Loucy (cell line): ENCODE results near the gene ACSL5.

Experiments used
- H2AFZ ChIP-seq: fragments of 200-600 bp; sonication (generic); 2 replicates; pipeline ENCODE4 v1.6.0; 2016; ENCODE audit warnings: antibody characterized with exemption, mild to moderate bottlenecking, low read length, moderate library complexity
- H3F3A ChIP-seq: fragments of 200-600 bp; 2 replicates; pipeline ENCODE4 v1.6.0; 2016; ENCODE audit warnings: antibody characterized with exemption, low read depth, mild to moderate bottlenecking
- H3K27me3 ChIP-seq: fragments of 200-600 bp; sonication (generic); 2 replicates; pipeline ENCODE4 v1.6.1; 2014; ENCODE audit warnings: low read length, mild to moderate bottlenecking; ENCODE audit not compliant: insufficient read depth, poor library complexity, severe bottlenecking
- H3K36me3 ChIP-seq: fragments of 200-600 bp; sonication (generic); 2 replicates; pipeline ENCODE4 v1.6.1; 2016; ENCODE audit warnings: low read length; ENCODE audit not compliant: insufficient read depth
- H3K4me1 ChIP-seq: fragments of 200-600 bp; sonication (generic); 2 replicates; pipeline ENCODE4 v1.5.1; 2014; ENCODE audit warnings: low read length, mild to moderate bottlenecking; ENCODE audit not compliant: insufficient read depth, poor library complexity, severe bottlenecking
- H3K4me2 ChIP-seq: fragments of 200-600 bp; sonication (generic); 2 replicates; pipeline ENCODE4 v1.6.0; 2014; ENCODE audit warnings: antibody characterized with exemption, low read length, low read depth, mild to moderate bottlenecking; ENCODE audit not compliant: poor library complexity, severe bottlenecking
- H3K4me3 ChIP-seq: fragments of 200-600 bp; sonication (generic); 2 replicates; pipeline ENCODE4 v1.5.1; 2014; ENCODE audit warnings: low read length, mild to moderate bottlenecking, mixed read lengths; ENCODE audit not compliant: poor library complexity, severe bottlenecking
- H3K79me2 ChIP-seq: fragments of 200-600 bp; sonication (generic); 2 replicates; pipeline ENCODE4 v1.6.1; 2014; ENCODE audit warnings: low read length; ENCODE audit not compliant: insufficient read depth
- H3K9ac ChIP-seq: fragments of 200-600 bp; sonication (generic); 2 replicates; pipeline ENCODE4 v1.6.0; 2014; ENCODE audit warnings: mild to moderate bottlenecking, low read depth, low read length, moderate library complexity; ENCODE audit not compliant: poor library complexity, severe bottlenecking
- H3K9me2 ChIP-seq: fragments of 200-600 bp; sonication (generic); replicated peaks from 2 replicates; pipeline ENCODE4 v1.6.1; 2016; ENCODE audit warnings: low read depth, low read length, mixed read lengths
- H3K9me3 ChIP-seq: fragments of 200-600 bp; sonication (generic); 2 replicates; pipeline ENCODE4 v1.6.1; 2014; ENCODE audit warnings: mild to moderate bottlenecking, antibody characterized with exemption, low read length, low read depth; ENCODE audit not compliant: insufficient read depth
- H4K20me1 ChIP-seq: fragments of 200-600 bp; sonication (generic); 2 replicates; pipeline ENCODE4 v1.6.0; 2014; ENCODE audit warnings: antibody characterized with exemption, low read length, mild to moderate bottlenecking; ENCODE audit not compliant: insufficient read depth, poor library complexity, severe bottlenecking
- CTCF ChIP-seq: fragments of 200-600 bp; sonication (generic); conservative IDR thresholded peaks from 2 replicates; pipeline ENCODE4 v1.5.1; 2014; ENCODE audit warnings: mild to moderate bottlenecking, antibody characterized with exemption, low read length
- EZH2phosphoT487 ChIP-seq: fragments of 200-600 bp; IDR thresholded peaks from 2 replicates; pipeline ENCODE4 v1.6.1; 2018; ENCODE audit warnings: antibody characterized with exemption, mild to moderate bottlenecking, moderate library complexity, borderline replicate concordance

Gene ACSL5

GRCh38 chr10:112409299-112409698 is 35.4 kb downstream of the ACSL5 start:
- TF ChIP-seq EZH2phosphoT487 (no peak), CTCF (no peak)
- Histone ChIP-seq H4K20me1 (no peaks in the 10 kb centered on the region), H3K36me3 (peaks cover 38% of the 10 kb centered on the region; the same call in 1 of the 2 replicates), H3K9me3 (no peaks in the 10 kb centered on the region), H3F3A (no peaks in the 10 kb centered on the region), H3K79me2 (no peaks in the 10 kb centered on the region), H3K4me1 (no peaks in the 10 kb centered on the region), H3K4me2 (no peak overlapping the region), H3K4me3 (no peak overlapping the region), H3K27me3 (no peaks in the 10 kb centered on the region), H3K9ac (no peak overlapping the region), H3K9me2 (no peaks in the 10 kb centered on the region), H2AFZ (no peak overlapping the region)

GRCh38 chr10:112409755-112410154 is 35.8 kb downstream of the ACSL5 start:
- no peaks in the 10 kb centered on the region for H3F3A ChIP-seq
- H3K4me1 ChIP-seq: no peaks in the 10 kb centered on the region
- H3K4me3 ChIP-seq: no peak overlapping the region
- H3K27me3 ChIP-seq: no peaks in the 10 kb centered on the region
- no peak overlapping the region for H3K9ac ChIP-seq
- no peaks in the 10 kb centered on the region for H3K9me3 ChIP-seq
- H3K4me2 ChIP-seq: no peak overlapping the region
- no peak overlapping the region for H2AFZ ChIP-seq
- no peaks in the 10 kb centered on the region for H4K20me1 ChIP-seq
- H3K79me2 ChIP-seq: no peaks in the 10 kb centered on the region
- TF ChIP-seq CTCF (no peak), EZH2phosphoT487 (no peak)
- H3K36me3 ChIP-seq: peaks cover 34% of the 10 kb centered on the region; the same call in 1 of the 2 replicates
- H3K9me2 ChIP-seq: no peaks in the 10 kb centered on the region

- peaks cover 12% of the 10 kb centered on the region; the same call in 1 of the 2 replicates for H3K36me3 ChIP-seq
- no peaks in the 10 kb centered on the region for H3K9me2 ChIP-seq
- no peaks in the 10 kb centered on the region for H3K79me2 ChIP-seq
- TF ChIP-seq EZH2phosphoT487 (no peak), CTCF (no peak)
- H3K9ac ChIP-seq: no peak overlapping the region
- no peak overlapping the region for H3K4me2 ChIP-seq
- H3K4me1 ChIP-seq: no peaks in the 10 kb centered on the region
- no peaks in the 10 kb centered on the region for H3K9me3 ChIP-seq
- H3K4me3 ChIP-seq: no peak overlapping the region
- no peaks in the 10 kb centered on the region for H3K27me3 ChIP-seq
- H2AFZ ChIP-seq: no peak overlapping the region
- no peaks in the 10 kb centered on the region for H3F3A ChIP-seq
- no peaks in the 10 kb centered on the region for H4K20me1 ChIP-seq
These were observed 38.8 kb downstream of the ACSL5 start for GRCh38 chr10:112412696-112413095.
